Astrocyte (in vitro differentiated cells and primary cell): ENCODE measurements around the gene BBS7.

Experiments used
- EZH2 ChIP-seq: IDR thresholded peaks from 2 replicates; pipeline ENCODE4 v1.6.1; 2012; ENCODE audit warnings: mild to moderate bottlenecking, low read length, inconsistent platforms; ENCODE audit not compliant: insufficient read depth
- TF ChIP-seq, protein P1 (sequence below): IDR thresholded peaks from 2 replicates; pipeline ENCODE4 v1.5.1; 2011; ENCODE audit warnings: low read depth, mild to moderate bottlenecking, inconsistent platforms, low read length, moderate library complexity; ENCODE audit not compliant: insufficient read depth

DNA sequence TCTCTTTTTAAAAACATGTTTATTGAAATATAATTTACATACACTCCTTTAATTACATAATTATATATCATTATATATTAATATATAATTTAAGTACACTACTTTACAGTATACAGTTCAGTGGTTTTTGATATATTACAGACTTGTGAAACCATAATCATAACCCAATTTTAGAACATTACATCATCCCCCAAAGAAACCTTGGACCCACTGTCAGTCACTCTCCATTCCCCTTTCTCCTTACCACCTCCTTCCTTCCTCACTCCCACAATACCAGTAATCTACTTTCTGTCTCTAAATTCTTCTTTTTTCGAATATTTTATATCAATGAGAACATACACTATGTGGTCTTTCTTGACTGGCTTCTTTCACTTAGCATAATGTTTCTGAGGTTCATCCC, 87.1 kb downstream of the BBS7 start:
- no peak for TF ChIP-seq EZH2
- TF ChIP-seq, protein P1, sequence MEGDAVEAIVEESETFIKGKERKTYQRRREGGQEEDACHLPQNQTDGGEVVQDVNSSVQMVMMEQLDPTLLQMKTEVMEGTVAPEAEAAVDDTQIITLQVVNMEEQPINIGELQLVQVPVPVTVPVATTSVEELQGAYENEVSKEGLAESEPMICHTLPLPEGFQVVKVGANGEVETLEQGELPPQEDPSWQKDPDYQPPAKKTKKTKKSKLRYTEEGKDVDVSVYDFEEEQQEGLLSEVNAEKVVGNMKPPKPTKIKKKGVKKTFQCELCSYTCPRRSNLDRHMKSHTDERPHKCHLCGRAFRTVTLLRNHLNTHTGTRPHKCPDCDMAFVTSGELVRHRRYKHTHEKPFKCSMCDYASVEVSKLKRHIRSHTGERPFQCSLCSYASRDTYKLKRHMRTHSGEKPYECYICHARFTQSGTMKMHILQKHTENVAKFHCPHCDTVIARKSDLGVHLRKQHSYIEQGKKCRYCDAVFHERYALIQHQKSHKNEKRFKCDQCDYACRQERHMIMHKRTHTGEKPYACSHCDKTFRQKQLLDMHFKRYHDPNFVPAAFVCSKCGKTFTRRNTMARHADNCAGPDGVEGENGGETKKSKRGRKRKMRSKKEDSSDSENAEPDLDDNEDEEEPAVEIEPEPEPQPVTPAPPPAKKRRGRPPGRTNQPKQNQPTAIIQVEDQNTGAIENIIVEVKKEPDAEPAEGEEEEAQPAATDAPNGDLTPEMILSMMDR = no peak
